ENCODE measurements around the gene LRG1. TPM values are rescaled to one million over a fixed set of nuclear protein-coding genes. Genes with fewer than 3 reads are reported as not detected.

The LRG1 gene
- total and polyA plus RNA-seq, 2 of the 13 experiments (the other 11 are each of a cell fraction or from before 2014, with no cell fraction given): 12.0 to 39.3 TPM

GRCh38 chr19:4575267-4576015, 35.6 kb upstream of the LRG1 start:
- Histone ChIP-seq H3K4me3 (replicated peaks in 1 of 3; ENCODE audit: insufficient read depth in 1 of 3, low read depth in 2 of 3, low read length in 3 of 3) (no peak overlapping the region), H3K79me2 (ENCODE audit: insufficient read depth, low read length) (peaks cover 74% of the 10 kb centered on the region), H2AFZ (ENCODE audit: low read length) (no peak overlapping the region), H3K4me1 (ENCODE audit: insufficient read depth, low read length) (peaks cover 53% of the 10 kb centered on the region), H3K4me2 (ENCODE audit: low read depth, low read length) (peak overlapping the region; percentile 32), H4K20me1 (ENCODE audit: insufficient read depth, low read length) (peaks cover 62% of the 10 kb centered on the region), H3K9ac (ENCODE audit: insufficient read depth, low read depth, low read length) (no peak overlapping the region), H3K36me3 (replicated peaks in 1 of 2; ENCODE audit: control insufficient read depth in 1 of 2, insufficient read depth in 2 of 2, low read length in 2 of 2) (peaks cover 6 to 13% of the 10 kb centered on the region in 2 experiments; a peak in 3 of 5 replicates), H3K27me3 (ENCODE audit: control insufficient read depth in 1 of 2, insufficient read depth in 2 of 2, low read length in 2 of 2) (no peaks in the 10 kb centered on the region), H3K9me3 (ENCODE audit: low read length) (no peaks in the 10 kb centered on the region), H3K27ac (ENCODE audit: extremely low read length, insufficient read depth, low read length) (peak overlapping the region; percentile 35)
- BruUV-seq (replicated peaks): no TSS peak
- POLR2A ChIA-PET: interaction anchor here (1.6 kb wide), 1 partner anchor 61 kb away, joined by 7 read pairs; no protein-coding TSS in a partner anchor
- DNase-seq (ENCODE audit: low spot score) (peak; percentile 70), FAIRE-seq (no peak), ATAC-seq (peak; percentile 20)
- in situ Hi-C loops (cut with HindIII; ENCODE audit: extremely low pct_ligation_motif_present, low pct_unique_long_range_greater_than_20kb) (loop anchor here (5.0 kb wide), 1 partner anchor 62 kb away; the partner anchor contains the start of gene TNFAIP8L1), intact Hi-C loops (cut with micrococcal nuclease; ENCODE audit: unreplicated experiment) (no loop called here)
- 49% methylated on average over 11 of the region's 19 CpGs for WGBS (ENCODE audit: low lambda C conversion rate)
- CTCF ChIA-PET (ENCODE audit: low intra/inter-chr PET ratio, low total read pairs): interaction anchor here (1.4 to 4.0 kb wide), 4 partner anchors 47 to 60 kb away, joined by 3 to 25 read pairs (median 4); no protein-coding TSS in a partner anchor
- TF ChIP-seq FOSL1 (CRISPR knock-in tag; IDR thresholded peaks at IDR 0.05; ENCODE audit: borderline replicate concordance): peak; percentile 77; the same call in 1 of the 2 replicates
- TF ChIP-seq JUND (CRISPR knock-in tag; IDR thresholded peaks at IDR 0.05): peak; percentile 79; the same call in 1 of the 2 replicates
- 0 out of 4 replicates have a peak, but pooled peaks of 1 of the 2 experiments have one; percentile 12 for TF ChIP-seq EP300 (IDR thresholded peaks at IDR 0.05; ENCODE audit: low read depth in 2 of 2, low read length in 2 of 2)
- TF ChIP-seq EP300 (CRISPR knock-in tag; IDR thresholded peaks at IDR 0.05; ENCODE audit: borderline replicate concordance): no peak
- TF ChIP-seq ATF3 (CRISPR knock-in tag; IDR thresholded peaks at IDR 0.05): peak; percentile 85
- TF ChIP-seq TFDP1 (CRISPR knock-in tag; IDR thresholded peaks at IDR 0.05; ENCODE audit: borderline replicate concordance): peak; percentile 65; the same call in 1 of the 2 replicates
- peak; percentile 71 for TF ChIP-seq AGO2 (optimal IDR thresholded peaks at IDR 0.05; ENCODE audit: low read depth, low read length)
- no peak for TF ChIP-seq ZMAT3 (CRISPR knock-in tag; conservative IDR thresholded peaks at IDR 0.05)
- no peak for TF ChIP-seq ASH2L (IDR thresholded peaks at IDR 0.05; ENCODE audit: insufficient read length, low read depth, low read length)
- TF ChIP-seq, protein P1, sequence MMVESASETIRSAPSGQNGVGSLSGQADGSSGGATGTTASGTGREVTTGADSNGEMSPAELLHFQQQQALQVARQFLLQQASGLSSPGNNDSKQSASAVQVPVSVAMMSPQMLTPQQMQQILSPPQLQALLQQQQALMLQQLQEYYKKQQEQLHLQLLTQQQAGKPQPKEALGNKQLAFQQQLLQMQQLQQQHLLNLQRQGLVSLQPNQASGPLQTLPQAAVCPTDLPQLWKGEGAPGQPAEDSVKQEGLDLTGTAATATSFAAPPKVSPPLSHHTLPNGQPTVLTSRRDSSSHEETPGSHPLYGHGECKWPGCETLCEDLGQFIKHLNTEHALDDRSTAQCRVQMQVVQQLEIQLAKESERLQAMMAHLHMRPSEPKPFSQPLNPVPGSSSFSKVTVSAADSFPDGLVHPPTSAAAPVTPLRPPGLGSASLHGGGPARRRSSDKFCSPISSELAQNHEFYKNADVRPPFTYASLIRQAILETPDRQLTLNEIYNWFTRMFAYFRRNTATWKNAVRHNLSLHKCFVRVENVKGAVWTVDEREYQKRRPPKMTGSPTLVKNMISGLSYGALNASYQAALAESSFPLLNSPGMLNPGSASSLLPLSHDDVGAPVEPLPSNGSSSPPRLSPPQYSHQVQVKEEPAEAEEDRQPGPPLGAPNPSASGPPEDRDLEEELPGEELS (CRISPR knock-in tag; IDR thresholded peaks at IDR 0.05): 0 out of 2 replicates have a peak, but pooled peaks have one; percentile 16
- TF ChIP-seq ZNF264 (CRISPR knock-in tag; IDR thresholded peaks at IDR 0.05): no peak
- peak; percentile 57; the same call in 1 of the 2 replicates for TF ChIP-seq RXRA (CRISPR knock-in tag; IDR thresholded peaks at IDR 0.05)
- TF ChIP-seq CBX5 (CRISPR knock-in tag; IDR thresholded peaks at IDR 0.05; ENCODE audit: borderline replicate concordance): peak; percentile 20; the same call in 1 of the 2 replicates
- no peak for TF ChIP-seq HOXA3 (CRISPR knock-in tag; IDR thresholded peaks at IDR 0.05)
- no peak for TF ChIP-seq ZNF616 (CRISPR knock-in tag; IDR thresholded peaks at IDR 0.05; ENCODE audit: low read depth)
- TF ChIP-seq KLF16 (CRISPR knock-in tag; IDR thresholded peaks at IDR 0.05): no peak
- 0 out of 2 replicates have a peak, but pooled peaks have one; percentile 15 for TF ChIP-seq NFKB2 (CRISPR knock-in tag; IDR thresholded peaks at IDR 0.05; ENCODE audit: borderline replicate concordance)
- TF ChIP-seq KDM2A (CRISPR knock-in tag; IDR thresholded peaks at IDR 0.05; ENCODE audit: borderline replicate concordance, low read depth): peak; percentile 9; the same call in 1 of the 2 replicates
- no peak for TF ChIP-seq NBN (conservative IDR thresholded peaks at IDR 0.05)
- TF ChIP-seq CREB1 (IDR thresholded peaks at IDR 0.05): peak; percentile 45; the same call in 1 of the 2 replicates
- 0 out of 2 replicates have a peak, but pooled peaks have one; percentile 29 for TF ChIP-seq CREB1 (CRISPR knock-in tag; IDR thresholded peaks at IDR 0.05)
